Osteocyte (in vitro differentiated cells): ENCODE results near the gene ZNF562. TPM values are rescaled to one million over a fixed set of nuclear protein-coding genes. Genes with fewer than 3 reads are reported as not detected.

Experiments
- DNase-seq: peaks from one replicate; pipeline ENCODE4 v3.0.0; 2021; ENCODE audit warnings: mixed read lengths; ENCODE audit not compliant: unreplicated experiment; ENCODE audit errors: extremely low spot score
- H3K27ac Mint-ChIP-seq: one replicate; pipeline ENCODE4 v1.8.0; 2021; ENCODE audit warnings: mild to moderate bottlenecking, mixed read lengths; ENCODE audit not compliant: unreplicated experiment
- H3K27me3 Mint-ChIP-seq: one replicate; pipeline ENCODE4 v1.8.0; 2021; ENCODE audit warnings: mixed read lengths; ENCODE audit not compliant: unreplicated experiment
- H3K36me3 Mint-ChIP-seq: one replicate; pipeline ENCODE4 v1.8.0; 2021; ENCODE audit warnings: mixed read lengths; ENCODE audit not compliant: unreplicated experiment
- H3K4me1 Mint-ChIP-seq: one replicate; pipeline ENCODE4 v1.8.0; 2021; ENCODE audit warnings: mixed read lengths; ENCODE audit not compliant: unreplicated experiment
- H3K4me3 Mint-ChIP-seq: one replicate; pipeline ENCODE4 v1.8.0; 2021; ENCODE audit warnings: mild to moderate bottlenecking, moderate library complexity, mixed read lengths; ENCODE audit not compliant: unreplicated experiment
- H3K9me3 Mint-ChIP-seq: one replicate; pipeline ENCODE4 v1.8.0; 2021; ENCODE audit warnings: mixed read lengths; ENCODE audit not compliant: unreplicated experiment
- total RNA-seq: library from RNA; stranded (reverse); gene quantifications from 2 replicates; pipeline ENCODE4 v1.2.1, GENCODE V29; 2021
- TF ChIP-seq, protein P1 (sequence below): fragments of 200-600 bp; sonication (generic); IDR thresholded peaks from 2 replicates; pipeline ENCODE4 v1.5.0; 2021; ENCODE audit warnings: antibody characterized with exemption, mild to moderate bottlenecking, moderate library complexity

The ZNF562 gene
- total RNA-seq, 1 donor from 2014 or later = 15.1 TPM

DNA sequence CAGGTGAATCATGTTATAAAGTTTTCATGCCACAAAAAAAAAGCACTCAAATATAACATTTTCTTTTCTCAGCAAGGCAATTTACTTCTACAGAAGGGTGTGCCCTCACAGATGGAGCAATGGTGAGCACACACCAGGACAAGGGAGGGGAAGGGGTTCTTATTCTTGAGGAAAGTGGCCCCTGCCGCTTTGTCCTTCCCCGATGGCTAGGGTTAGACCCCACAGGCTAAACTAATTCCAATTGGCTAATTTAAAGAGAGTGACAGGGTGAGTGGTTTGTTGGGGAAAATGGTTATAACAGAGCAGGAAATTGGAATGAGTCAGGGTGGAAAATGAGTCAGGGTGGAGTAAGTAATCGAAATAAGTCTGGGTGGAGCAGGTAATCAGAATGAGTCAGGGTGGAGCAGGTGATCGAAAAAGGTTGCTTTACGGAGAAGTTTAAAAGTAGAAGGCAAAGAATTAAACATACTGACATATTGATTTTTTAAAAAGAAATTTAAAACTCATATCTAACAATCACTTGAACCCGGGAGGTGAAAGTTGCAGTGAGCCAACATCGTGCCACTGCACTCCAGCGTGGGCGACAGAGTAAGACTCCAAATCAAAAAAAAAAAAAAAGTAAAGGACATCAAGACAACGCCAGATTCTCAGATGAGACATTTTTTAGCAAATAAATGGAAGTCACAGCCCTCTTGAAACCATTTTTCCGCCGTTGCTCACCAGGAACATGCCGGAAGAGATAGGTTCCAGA lies 813 bp downstream of the ZNF562 start:
- TF ChIP-seq, protein P1, sequence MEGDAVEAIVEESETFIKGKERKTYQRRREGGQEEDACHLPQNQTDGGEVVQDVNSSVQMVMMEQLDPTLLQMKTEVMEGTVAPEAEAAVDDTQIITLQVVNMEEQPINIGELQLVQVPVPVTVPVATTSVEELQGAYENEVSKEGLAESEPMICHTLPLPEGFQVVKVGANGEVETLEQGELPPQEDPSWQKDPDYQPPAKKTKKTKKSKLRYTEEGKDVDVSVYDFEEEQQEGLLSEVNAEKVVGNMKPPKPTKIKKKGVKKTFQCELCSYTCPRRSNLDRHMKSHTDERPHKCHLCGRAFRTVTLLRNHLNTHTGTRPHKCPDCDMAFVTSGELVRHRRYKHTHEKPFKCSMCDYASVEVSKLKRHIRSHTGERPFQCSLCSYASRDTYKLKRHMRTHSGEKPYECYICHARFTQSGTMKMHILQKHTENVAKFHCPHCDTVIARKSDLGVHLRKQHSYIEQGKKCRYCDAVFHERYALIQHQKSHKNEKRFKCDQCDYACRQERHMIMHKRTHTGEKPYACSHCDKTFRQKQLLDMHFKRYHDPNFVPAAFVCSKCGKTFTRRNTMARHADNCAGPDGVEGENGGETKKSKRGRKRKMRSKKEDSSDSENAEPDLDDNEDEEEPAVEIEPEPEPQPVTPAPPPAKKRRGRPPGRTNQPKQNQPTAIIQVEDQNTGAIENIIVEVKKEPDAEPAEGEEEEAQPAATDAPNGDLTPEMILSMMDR = no peak
- Mint-ChIP-seq H3K27ac (peak overlapping the region; percentile 99), H3K27me3 (no peaks in the 10 kb centered on the region), H3K9me3 (peaks cover 11% of the 10 kb centered on the region), H3K4me1 (peaks cover 3% of the 10 kb centered on the region), H3K36me3 (peaks cover 23% of the 10 kb centered on the region), H3K4me3 (peak overlapping the region; percentile 94)
- no peak for DNase-seq

- H3K4me3 Mint-ChIP-seq = no peak overlapping the region
- TF ChIP-seq, protein P1 = no peak
- peaks cover 33% of the 10 kb centered on the region for H3K36me3 Mint-ChIP-seq
- H3K27me3 Mint-ChIP-seq = no peaks in the 10 kb centered on the region
- H3K4me1 Mint-ChIP-seq = peaks cover 3% of the 10 kb centered on the region
- no peak for DNase-seq
- peaks cover 22% of the 10 kb centered on the region for H3K9me3 Mint-ChIP-seq
- H3K27ac Mint-ChIP-seq = no peak overlapping the region
Measured at GRCh38 chr19:9672893-9673292, 2.0 kb downstream of the ZNF562 start.

DNA sequence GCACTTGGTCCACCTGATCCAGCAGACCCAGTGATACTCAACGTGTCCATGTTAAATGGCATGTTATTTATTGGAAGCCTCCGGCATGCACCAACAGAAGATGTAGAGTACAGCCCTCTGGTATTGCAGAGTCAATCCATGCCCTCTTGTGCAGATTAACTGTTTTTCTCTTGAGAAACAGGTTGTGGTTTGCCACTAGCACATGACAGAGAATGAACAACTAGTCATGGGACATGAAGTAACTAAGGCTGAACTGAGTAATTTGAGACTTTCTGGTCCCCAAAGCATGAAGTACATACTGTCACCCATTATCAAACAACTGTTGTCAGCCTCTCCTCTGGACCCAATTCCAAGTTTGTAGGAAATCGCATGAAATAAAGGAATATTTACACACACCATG lies 3.2 kb downstream of the ZNF562 start:
- TF ChIP-seq, protein P1 = no peak
- no peaks in the 10 kb centered on the region for H3K27me3 Mint-ChIP-seq
- peaks cover 31% of the 10 kb centered on the region for H3K9me3 Mint-ChIP-seq
- no peak for DNase-seq
- peaks cover 37% of the 10 kb centered on the region for H3K36me3 Mint-ChIP-seq
- H3K27ac Mint-ChIP-seq = no peak overlapping the region
- no peak overlapping the region for H3K4me3 Mint-ChIP-seq
- peaks cover 3% of the 10 kb centered on the region for H3K4me1 Mint-ChIP-seq

- DNase-seq = no peak
- Mint-ChIP-seq H3K4me1 (no peaks in the 10 kb centered on the region), H3K36me3 (peaks cover 40% of the 10 kb centered on the region), H3K27ac (no peak overlapping the region), H3K9me3 (peaks cover 31% of the 10 kb centered on the region), H3K27me3 (no peaks in the 10 kb centered on the region), H3K4me3 (no peak overlapping the region)
- TF ChIP-seq, protein P1 = no peak
Measured at GRCh38 chr19:9668544-9668943, 6.4 kb downstream of the ZNF562 start.

DNA sequence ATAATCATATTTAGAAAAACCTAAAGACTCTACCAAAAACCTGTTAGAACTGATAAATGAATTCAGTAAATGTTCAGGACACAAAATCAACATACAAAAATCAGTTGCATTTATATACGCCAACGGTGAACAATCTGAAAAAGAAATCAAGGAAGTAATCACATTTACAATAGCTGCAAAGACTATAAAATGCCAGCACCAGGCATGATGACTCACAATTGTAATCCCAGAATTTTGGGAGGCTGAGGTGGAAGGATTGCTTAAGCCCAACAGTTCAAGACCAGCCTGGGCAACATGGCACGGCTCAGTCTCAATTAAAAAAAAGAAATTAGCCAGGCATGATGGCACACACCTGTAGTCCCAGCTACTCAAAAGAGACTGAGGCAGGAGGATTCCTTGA lies 7.0 kb downstream of the ZNF562 start:
- H3K27me3 Mint-ChIP-seq = no peaks in the 10 kb centered on the region
- TF ChIP-seq, protein P1 = no peak
- no peak overlapping the region for H3K4me3 Mint-ChIP-seq
- H3K36me3 Mint-ChIP-seq = peaks cover 39% of the 10 kb centered on the region
- peaks cover 31% of the 10 kb centered on the region for H3K9me3 Mint-ChIP-seq
- H3K27ac Mint-ChIP-seq = no peak overlapping the region
- no peak for DNase-seq
- peaks cover 1% of the 10 kb centered on the region for H3K4me1 Mint-ChIP-seq
